Measurements from ENCODE around the gene L1TD1. TPM values are rescaled to one million over a fixed set of nuclear protein-coding genes. Genes with fewer than 3 reads are reported as not detected.
A peak's percentile ranks its signal among the peaks of the same experiment; 100 is the strongest.

Gene L1TD1
- total and polyA plus RNA-seq, 2 experiments from 2014 or later: 283 to 628 TPM

DNA sequence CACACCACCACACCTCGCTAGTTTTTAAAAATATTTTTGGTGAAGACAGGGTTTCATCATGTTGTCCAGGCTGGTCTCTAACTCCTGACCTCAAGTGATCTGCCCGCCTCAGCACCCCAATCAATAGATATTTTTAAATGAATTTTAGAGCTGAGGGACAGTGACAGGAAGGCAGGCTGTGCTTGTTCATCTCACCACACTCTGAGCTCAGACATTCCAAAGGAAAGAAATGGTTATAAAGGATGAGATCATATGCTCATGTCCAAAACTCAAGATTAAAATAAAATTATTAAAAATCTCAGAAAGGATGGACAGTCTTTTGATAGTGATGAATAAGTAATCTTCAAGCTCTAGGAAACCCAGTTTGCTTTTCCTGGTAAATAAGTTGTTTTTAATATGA is 40.9 kb downstream of the L1TD1 start:
- Histone ChIP-seq H4K20me1 (replicated peaks; ENCODE audit: insufficient read depth) (0 out of 2 replicates have a peak, but pooled peaks cover 6% of the 10 kb centered on the region), H3K4me1 (ENCODE audit: insufficient read depth) (peaks cover 65% of the 10 kb centered on the region), H2AFZ (no peak overlapping the region), H3F3A (replicated peaks; ENCODE audit: low read depth) (peaks cover 33% of the 10 kb centered on the region), H3K27ac (ENCODE audit: low read depth) (peak overlapping the region; percentile 17; the same call in 1 of the 2 replicates), H3K79me2 (replicated peaks; ENCODE audit: insufficient read depth) (no peaks in the 10 kb centered on the region), H3K36me3 (ENCODE audit: insufficient read depth) (no peaks in the 10 kb centered on the region), H3K4me2 (no peak overlapping the region), H3K9me2 (ENCODE audit: insufficient read depth) (no peaks in the 10 kb centered on the region), H3K4me3 (no peak overlapping the region), H3K27me3 (ENCODE audit: insufficient read depth) (no peaks in the 10 kb centered on the region)
- no peak overlapping the region for H3K4me3 Mint-ChIP-seq
- no peak for ATAC-seq
- no peak overlapping the region for H3K27ac Mint-ChIP-seq
- H3K27me3 Mint-ChIP-seq (ENCODE audit: insufficient read depth, low read depth, poor library complexity): peaks cover 12% of the 10 kb centered on the region
- DNase-seq (ENCODE audit: low spot score): no peak
- H3K9me3 Mint-ChIP-seq: no peaks in the 10 kb centered on the region
- TF ChIP-seq, protein P1, sequence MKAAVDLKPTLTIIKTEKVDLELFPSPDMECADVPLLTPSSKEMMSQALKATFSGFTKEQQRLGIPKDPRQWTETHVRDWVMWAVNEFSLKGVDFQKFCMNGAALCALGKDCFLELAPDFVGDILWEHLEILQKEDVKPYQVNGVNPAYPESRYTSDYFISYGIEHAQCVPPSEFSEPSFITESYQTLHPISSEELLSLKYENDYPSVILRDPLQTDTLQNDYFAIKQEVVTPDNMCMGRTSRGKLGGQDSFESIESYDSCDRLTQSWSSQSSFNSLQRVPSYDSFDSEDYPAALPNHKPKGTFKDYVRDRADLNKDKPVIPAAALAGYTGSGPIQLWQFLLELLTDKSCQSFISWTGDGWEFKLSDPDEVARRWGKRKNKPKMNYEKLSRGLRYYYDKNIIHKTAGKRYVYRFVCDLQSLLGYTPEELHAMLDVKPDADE (IDR thresholded peaks at IDR 0.05): no peak
- no peak for TF ChIP-seq JUNB (IDR thresholded peaks at IDR 0.05; ENCODE audit: unreplicated experiment)
- H3K4me1 Mint-ChIP-seq: peaks cover 54% of the 10 kb centered on the region
- peaks cover 8% of the 10 kb centered on the region for H3K36me3 Mint-ChIP-seq (ENCODE audit: low read depth)

DNA sequence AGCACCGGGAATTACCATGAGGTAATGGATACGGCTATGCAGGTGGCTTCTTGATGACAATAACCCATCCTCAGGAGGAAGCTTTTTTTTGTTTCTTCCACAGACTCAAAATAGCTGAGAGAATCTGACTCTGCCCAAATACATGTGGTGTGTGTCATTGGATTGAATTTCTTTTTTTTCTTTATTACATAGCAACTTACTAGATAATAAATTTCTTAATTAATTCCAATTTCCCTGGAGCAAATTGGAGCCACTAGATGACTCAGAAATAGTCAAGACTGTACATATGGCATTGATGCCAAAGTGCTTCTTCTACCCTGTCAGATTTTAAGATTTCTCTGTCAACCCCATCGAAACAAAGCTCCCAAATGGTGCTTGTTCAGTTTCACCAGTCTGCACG is 42.7 kb downstream of the L1TD1 start:
- Mint-ChIP-seq H3K9me3 (no peaks in the 10 kb centered on the region), H3K27ac (no peak overlapping the region), H3K36me3 (ENCODE audit: low read depth) (no peaks in the 10 kb centered on the region), H3K4me1 (peaks cover 43% of the 10 kb centered on the region), H3K27me3 (ENCODE audit: insufficient read depth, low read depth, poor library complexity) (peaks cover 15% of the 10 kb centered on the region), H3K4me3 (no peak overlapping the region)
- no peak for TF ChIP-seq STAT1 (IDR thresholded peaks at IDR 0.05; ENCODE audit: unreplicated experiment)
- TF ChIP-seq, protein P1 (IDR thresholded peaks at IDR 0.05): no peak
- TF ChIP-seq EZH2 (IDR thresholded peaks at IDR 0.05; ENCODE audit: low read depth, unreplicated experiment): no peak
- TF ChIP-seq NANOG (IDR thresholded peaks at IDR 0.05; ENCODE audit: borderline replicate concordance): no peak
- TF ChIP-seq, protein P2, sequence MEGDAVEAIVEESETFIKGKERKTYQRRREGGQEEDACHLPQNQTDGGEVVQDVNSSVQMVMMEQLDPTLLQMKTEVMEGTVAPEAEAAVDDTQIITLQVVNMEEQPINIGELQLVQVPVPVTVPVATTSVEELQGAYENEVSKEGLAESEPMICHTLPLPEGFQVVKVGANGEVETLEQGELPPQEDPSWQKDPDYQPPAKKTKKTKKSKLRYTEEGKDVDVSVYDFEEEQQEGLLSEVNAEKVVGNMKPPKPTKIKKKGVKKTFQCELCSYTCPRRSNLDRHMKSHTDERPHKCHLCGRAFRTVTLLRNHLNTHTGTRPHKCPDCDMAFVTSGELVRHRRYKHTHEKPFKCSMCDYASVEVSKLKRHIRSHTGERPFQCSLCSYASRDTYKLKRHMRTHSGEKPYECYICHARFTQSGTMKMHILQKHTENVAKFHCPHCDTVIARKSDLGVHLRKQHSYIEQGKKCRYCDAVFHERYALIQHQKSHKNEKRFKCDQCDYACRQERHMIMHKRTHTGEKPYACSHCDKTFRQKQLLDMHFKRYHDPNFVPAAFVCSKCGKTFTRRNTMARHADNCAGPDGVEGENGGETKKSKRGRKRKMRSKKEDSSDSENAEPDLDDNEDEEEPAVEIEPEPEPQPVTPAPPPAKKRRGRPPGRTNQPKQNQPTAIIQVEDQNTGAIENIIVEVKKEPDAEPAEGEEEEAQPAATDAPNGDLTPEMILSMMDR (conservative IDR thresholded peaks at IDR 0.05; ENCODE audit: low read depth in 2 of 2): no peak
- no peaks in the 10 kb centered on the region for H3K9me2 ChIP-seq (ENCODE audit: insufficient read depth)
- H2AFZ ChIP-seq: no peak overlapping the region
- no peaks in the 10 kb centered on the region for H3K27me3 ChIP-seq (ENCODE audit: insufficient read depth)
- H3K4me2 ChIP-seq: no peak overlapping the region
- H4K20me1 ChIP-seq (replicated peaks; ENCODE audit: insufficient read depth): no peaks in the 10 kb centered on the region
- H3F3A ChIP-seq (replicated peaks; ENCODE audit: low read depth): peaks cover 22% of the 10 kb centered on the region
- H3K27ac ChIP-seq (ENCODE audit: low read depth): no peak overlapping the region
- H3K79me2 ChIP-seq (replicated peaks; ENCODE audit: insufficient read depth): no peaks in the 10 kb centered on the region
- H3K4me3 ChIP-seq: no peak overlapping the region
- peaks cover 50% of the 10 kb centered on the region for H3K4me1 ChIP-seq (ENCODE audit: insufficient read depth)
- DNase-seq (ENCODE audit: low spot score): no peak
- H3K36me3 ChIP-seq (ENCODE audit: insufficient read depth): no peaks in the 10 kb centered on the region
- ATAC-seq: no peak

All from GM23338 (cell line).